GM21390 (cell line): ENCODE measurements around the gene ARID3C.

Experiments
- ATAC-seq: cut with Tn5 transposase; IDR thresholded peaks from one replicate; pipeline ENCODE4 v1.9.1; 2021; ENCODE audit not compliant: unreplicated experiment

The ARID3C gene

DNA sequence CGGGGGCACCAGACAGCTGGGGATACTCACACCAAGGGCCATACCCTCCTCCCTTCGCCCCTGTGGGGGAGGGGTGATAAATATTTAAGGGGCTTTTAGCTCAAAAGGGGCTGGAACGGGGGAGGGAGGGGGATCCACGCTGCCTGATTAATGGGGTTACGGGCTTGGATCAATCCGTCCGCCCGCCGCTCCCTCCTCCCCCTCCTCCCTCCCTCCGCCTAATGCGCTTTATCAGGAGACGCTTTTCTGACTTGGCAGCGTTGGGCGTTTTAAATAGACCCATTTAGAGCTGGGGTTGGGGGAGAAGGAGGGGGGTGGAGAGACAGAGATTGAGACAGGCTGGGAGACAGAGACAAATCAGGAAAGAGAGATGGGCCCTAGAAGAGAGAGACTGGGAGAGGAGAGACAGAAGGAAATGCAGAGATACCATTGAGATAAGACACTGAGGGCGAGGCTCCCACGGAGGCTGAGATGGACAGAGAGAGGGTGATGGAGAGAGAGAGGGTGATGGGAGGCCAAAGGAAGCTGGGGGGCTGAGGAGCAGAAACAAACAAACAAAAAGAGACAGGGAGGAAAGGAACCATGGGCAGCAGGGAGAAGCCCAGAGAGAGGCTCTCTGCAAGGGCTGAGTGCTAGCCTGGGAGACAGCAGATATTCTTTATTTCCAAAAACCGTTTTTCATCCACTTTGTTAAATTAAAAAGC lies 49.6 kb downstream of the ARID3C start:
- ATAC-seq = no peak

DNA sequence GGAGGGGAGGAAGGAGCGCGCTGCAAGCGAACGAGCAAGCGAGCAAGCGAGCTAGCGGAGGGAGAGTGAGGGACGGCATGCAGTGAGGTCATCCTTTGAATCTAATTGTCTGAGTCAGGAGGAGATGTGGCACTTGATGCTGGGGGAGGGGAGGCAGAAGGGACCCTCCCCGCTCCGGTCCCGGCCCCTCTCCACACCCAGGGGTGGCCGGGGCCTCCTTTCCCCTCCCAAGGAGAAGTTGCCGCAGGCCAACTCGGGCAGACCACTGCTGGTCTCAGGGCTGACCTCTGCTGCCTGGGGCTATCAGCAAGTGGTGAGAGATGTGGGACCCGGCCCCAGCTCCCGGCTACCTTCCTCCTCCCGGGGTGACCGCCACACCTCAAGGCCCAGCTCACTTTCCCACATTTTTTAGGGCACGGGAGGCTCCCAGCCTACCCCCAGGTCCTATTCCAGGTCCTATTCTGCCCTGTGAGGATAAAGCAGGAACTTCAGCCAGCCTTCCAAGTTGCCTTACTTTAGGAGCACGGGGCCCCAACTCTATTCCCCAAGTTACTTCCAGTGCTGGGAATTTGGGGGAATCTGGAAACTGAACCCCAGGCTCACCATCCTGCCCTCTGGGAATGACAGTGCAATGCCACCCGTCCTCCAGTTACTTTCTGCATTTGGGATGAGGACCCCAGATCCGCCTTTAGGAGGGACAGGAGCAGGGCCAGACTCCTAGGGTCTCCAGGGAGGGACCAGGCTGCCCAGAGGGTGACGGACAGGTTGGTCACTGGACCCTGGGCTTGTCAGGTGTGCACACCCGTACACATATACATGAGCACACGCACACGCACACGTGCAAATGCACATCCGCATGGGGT lies 50.4 kb downstream of the ARID3C start:
- no peak for ATAC-seq

GRCh38 chr9:34577400-34578240 lies 51.2 kb downstream of the ARID3C start:
- no peak for ATAC-seq

DNA sequence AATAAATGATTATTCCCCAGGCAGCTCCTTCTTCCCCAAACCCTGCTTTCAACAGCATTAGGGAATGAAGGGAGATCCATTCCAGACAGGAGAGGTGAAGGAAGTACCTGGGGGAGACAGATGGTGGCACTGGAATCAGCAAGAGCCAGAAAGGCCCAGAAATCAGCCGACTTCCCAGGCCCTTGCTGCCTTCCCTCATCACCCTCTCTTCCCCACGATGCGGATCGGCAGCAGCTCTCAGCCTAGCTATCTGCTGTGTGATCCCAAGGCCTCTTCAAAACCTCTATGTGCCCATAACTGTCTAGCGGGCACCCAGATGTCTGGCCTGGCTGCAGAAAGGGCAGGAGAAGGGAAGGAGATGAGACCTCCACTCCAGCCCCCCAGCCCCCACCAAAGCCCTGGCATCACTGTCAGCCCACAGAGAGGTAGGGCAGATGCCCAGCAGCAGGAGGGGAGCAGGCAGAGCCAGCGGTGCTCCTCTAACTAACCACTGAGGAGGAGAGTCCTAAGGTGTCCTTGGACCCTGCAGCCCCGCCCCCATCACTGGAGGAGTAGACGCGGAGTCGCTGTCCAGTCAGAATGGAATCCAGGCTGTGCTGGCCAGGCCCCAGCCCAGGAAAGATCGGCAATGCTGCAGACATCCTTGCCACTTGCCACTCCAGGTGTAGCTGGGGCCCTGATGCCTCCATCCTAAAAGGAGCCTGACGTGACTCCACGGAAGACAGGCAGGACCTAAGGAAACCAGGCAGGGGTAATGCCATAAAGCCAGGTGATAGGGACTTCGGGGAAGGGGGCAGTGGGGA lies 52.1 kb downstream of the ARID3C start:
- no peak for ATAC-seq

GRCh38 chr9:34575862-34576596 lies 52.8 kb downstream of the ARID3C start:
- ATAC-seq = no peak

- ATAC-seq = no peak
Measured at GRCh38 chr9:34575241-34575640, 53.6 kb downstream of the ARID3C start.

DNA sequence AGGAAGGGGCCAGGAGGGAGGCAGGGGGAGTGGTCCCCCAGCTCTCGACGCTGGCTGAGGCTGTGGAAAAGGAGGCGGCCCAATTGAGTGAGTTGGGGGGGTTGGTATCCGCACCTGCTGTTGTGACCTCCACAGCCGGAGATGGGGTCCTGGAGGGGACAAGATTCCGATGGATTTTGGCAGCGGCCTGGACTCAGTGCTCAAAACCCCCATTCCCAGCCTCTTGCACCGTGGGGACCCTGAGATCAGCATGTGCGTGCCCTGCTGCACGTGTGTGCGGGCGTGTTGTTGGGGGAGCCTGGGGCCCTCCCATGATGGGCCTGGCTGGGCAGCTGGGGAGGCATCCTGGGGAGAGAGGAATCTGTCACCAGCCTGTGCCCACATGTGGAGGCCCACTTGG lies 54.3 kb downstream of the ARID3C start:
- no peak for ATAC-seq

- ATAC-seq = no peak
Measured at GRCh38 chr9:34573599-34574325, 55.1 kb downstream of the ARID3C start.

DNA sequence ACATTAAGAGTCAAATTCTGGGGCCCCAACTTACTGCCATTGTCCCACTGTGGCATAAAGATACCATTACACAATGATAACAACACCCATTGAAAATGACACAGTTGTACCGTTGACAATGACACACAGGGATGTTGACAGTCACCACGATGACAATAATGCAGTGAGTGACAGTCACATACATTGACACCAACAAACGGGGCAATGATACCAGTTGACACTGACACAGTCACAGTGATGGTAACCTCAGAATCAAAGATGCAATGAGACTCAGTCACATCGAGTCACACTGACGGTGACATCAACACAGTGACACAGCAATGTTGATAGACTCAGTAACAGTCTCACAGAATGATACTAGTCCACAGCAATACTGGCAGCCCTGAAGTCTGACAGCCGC lies 56.2 kb downstream of the ARID3C start:
- no peak for ATAC-seq

DNA sequence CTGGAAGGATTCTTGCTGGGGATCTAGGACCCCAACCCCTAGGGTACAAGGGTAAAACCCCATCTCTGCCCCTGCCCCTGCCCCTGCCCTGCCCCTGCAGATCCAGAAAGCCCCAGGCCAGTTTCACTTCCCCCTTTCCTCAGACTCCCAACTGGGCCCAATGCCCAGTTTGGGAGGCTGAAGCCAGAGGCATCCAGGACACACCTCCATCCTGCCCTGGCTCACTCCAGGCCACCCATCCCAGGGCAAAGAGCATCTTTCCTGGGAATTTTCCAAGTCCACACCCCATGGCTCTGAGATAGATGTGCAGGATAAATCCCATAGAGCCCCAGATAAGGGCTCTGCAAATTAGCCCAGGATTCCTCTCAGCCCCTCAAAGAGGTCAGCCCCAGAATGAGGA lies 56.8 kb downstream of the ARID3C start:
- ATAC-seq = no peak

GRCh38 chr9:34571481-34571810 lies 57.4 kb downstream of the ARID3C start:
- no peak for ATAC-seq
